OCI-LY7 (cell line): Measurements from ENCODE around the gene CST11.

Source experiments
- CTCF ChIP-seq: fragments of 200-600 bp; sonication (generic); conservative IDR thresholded peaks from 2 replicates; pipeline ENCODE4 v1.5.1; 2014; ENCODE audit warnings: mild to moderate bottlenecking, antibody characterized with exemption, low read length, moderate library complexity, mixed read lengths
- EZH2phosphoT487 ChIP-seq: fragments of 200-600 bp; sonication (generic); IDR thresholded peaks from 2 replicates; pipeline ENCODE4 v1.6.1; 2018; ENCODE audit warnings: low read depth, borderline replicate concordance, mild to moderate bottlenecking, mixed run types, antibody characterized with exemption, low read length, moderate library complexity, mixed read lengths

GRCh38 chr20:23482138-23482537 lies 29.5 kb upstream of the CST11 start:
- no peak for TF ChIP-seq CTCF
- no peak for TF ChIP-seq EZH2phosphoT487
